CD4-positive, alpha-beta T cell treated with Interleukin-15 for 4 hours (primary cell): ENCODE results near the gene SNAP25.

Experiments used
- DNase-seq: peaks from one replicate; pipeline ENCODE4 v3.0.0-alpha.2; 2020; ENCODE audit warnings: low spot score

SNAP25 gene

GRCh38 chr20:10332656-10333415 is 114.2 kb downstream of the SNAP25 start:
- DNase-seq: no peak

GRCh38 chr20:10336959-10337729 is 118.5 kb downstream of the SNAP25 start:
- no peak for DNase-seq

DNA sequence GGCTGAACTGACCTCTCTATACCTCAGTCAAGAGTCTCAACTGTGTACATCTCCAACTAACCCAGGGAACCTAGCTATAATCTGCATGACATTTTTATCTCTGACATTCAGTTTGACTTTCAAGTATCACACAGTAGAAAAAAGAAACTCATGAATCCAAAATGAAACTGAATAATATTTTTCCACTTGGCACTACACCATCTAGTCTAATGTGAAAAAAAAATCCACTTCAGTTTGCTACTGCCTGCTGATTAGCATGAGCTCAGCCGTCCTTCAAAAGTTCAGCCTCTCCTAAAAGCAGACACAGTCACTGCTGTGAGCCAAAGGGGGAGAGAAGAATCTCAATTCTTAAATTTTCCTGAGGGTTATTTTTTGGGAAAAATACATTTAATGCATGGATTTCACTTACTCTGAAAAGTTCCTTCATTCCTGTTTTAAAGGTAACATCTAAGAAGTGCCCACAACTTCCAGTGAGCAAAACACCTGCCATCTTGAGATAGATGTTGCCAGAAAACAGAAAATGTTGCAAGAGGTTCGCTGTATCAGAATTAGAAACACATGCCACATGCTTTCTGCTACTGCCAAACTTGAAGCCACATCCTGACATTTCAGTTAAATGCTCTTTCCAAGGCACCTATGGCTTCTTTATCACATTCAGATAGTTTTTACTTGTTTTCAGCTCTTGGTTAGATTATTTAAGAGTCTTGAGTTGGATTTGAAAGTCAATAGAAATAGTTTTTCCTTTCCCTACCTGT is 120.0 kb downstream of the SNAP25 start:
- DNase-seq: no peak

GRCh38 chr20:10339609-10340008 is 121.0 kb downstream of the SNAP25 start:
- DNase-seq: no peak

DNA sequence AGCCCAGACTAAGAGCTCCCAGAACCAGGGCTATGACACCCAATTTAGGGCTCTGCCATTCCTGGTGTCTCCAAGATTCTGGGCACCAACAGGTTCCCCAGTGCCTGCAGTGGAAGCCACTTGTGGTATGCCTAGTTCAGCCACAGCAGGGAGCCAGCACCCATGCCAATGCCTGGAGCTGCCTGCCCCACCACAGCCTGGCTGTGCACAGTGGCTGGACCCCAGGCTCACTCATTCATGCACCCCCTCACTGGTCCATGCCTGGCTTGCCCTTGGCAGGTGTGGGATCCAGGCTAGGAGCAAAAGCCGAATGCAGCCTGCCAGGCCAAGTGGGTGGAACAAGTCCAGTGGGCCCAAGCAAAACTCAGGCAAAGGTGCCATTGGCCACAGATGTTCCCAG is 123.5 kb downstream of the SNAP25 start:
- DNase-seq: no peak

DNA sequence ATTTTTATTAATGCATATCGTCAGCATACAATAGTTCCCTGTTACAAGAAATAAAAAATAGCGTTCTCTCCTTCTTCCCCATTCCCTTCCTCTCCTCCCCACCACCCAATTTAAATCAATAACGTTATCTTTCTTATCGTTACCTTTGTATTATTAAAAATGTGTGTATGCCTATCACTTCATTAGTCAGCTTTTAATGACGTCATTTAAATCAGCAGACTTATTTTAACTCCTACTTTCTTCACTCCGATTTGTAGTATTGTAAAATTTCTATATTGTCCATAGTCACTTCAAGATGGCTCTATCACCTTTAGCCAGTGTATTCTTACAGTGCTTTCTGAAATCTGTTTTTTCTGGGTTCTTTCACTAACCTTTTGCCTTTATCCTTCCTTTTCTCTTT is 126.3 kb downstream of the SNAP25 start:
- DNase-seq: no peak

DNA sequence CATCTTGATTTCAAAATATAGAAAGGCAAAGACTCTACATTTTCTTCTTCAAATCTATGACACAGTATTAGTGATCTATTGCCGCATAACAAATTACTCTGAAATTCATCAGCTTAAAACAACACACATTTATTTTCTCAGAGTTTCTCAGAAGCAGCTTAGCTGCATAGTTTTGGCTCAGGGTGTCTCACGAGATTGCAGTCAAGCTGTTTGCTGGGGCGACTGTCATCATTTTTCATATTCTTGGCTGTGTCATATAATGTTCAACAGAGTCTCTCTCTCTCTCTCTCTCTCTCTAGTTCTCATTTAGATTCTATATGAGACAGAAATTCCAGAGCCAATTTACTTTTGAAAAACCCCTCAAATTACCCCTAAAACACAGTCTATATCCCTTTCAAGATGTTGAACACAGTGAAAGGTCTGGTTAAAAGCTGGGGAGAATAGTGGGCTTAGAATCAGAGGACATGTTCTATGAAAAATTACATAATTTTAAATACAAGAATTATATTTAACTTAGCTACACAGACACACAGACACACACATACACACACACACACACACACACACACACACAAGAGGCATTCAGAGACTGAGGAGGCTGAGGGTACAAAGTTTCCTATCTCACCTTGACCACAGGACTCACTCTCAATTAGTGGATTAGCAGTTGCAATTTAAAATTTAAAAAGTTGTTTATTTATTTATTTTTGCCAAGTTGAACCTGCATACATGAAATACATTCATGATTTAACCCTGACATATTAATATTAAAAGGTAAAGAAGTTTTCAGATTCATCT is 128.7 kb downstream of the SNAP25 start:
- no peak for DNase-seq

DNA sequence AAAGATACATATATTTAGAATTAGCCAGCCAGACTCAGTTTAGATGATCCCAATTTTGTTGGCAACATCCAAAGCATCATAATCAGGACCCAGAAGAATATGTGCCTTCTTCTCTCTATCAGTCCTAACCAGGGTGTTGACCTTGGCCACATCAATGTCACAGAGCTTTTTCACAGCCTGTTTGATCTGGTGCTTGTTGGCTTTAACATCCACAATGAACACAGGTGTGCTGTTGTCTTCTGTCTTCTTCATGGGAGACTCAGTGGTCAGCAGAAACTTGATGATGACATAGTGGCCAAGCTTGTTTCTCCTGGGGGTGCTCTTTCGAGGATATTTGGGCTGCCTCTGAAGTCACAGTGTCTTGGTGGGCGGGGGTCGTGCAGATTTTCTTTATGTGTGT is 130.5 kb downstream of the SNAP25 start:
- DNase-seq: no peak

DNA sequence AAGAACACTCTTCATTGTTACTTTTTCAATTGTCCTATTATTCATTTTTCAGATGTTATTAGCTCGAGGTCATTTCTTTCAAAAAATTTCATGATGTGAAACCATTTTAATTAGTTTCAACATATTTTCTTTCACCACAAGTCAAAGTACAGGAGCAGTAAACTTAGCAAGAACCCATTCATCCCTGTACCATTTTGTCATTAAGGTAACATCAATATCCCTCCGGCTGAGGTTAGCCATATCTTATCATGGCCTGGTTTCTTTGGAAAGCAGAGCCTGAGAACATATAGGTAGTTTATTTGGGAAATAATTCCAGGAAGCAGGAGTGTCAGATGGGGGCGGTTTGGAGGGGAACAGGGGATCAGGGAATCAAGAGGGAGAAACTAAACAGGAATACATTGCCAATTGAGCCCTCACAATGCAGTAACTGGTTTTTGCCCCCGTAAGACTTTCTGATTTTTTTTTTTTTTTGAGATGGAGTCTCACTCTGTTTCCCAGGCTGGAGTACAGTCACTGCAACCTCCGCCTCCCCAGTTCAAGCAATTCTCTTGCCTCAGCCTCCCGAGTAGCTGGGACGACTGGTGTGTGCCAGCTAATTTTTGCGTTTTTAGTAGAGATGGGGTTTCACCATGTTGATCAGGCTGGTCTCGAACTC is 131.7 kb downstream of the SNAP25 start:
- DNase-seq: no peak

DNA sequence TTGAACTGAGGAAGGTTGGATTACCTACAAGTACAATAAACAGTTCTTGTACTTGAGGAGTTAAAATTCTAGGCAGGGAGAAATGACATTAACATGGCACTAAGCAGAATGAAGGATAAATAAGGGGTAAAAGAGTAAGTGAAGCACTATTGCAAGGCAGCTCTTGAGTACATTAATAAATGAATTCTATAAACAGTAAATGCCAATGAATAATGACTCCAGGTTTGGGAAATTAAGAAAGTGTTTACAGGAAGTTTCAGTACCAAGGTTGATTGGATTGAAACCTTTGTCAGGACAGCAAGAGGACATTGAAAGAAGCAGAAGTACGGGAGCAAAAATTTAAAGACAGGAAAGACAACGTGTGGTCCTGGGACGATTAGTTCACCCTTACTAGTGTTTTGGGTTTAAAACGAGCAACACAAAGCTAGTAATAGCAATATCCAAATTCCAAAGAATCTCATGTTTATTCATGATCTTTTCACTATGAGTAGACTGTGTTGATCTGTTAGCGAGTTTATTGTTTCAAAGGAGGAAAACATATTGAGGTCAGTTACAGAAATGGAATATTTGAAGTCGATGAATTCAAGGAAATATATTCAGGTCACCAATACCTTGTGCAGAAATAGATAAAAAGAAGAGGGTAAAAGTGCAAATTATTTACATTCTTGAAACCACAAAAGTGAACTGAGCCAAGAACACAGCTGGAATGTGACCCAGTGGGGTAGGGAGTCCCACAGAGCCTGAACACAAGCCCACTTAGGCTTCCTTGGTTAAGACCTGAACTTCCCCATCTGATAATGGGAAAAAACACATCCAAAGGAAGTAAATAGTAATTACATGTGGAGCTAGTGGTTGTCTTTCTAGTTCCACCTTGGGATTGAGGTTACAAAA is 134.5 kb downstream of the SNAP25 start:
- DNase-seq: no peak

DNA sequence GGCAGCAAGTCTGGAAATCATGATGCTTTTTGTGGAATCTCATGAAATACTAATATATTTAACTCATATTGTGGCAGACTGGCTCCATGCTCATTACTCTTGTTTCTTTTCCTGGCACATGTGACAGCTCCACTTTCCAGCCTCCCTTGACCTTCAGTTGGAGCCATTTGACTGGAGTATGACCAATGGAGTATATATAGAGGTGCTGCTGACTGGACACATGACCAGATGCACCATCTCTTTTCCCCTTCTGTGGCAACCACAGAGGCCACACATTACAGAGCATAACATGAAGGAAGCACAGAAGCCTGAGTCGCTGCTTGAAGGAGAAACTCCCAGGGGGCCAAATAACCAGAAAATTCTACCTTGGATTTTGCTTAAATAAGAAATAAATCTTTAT is 138.0 kb downstream of the SNAP25 start:
- DNase-seq: no peak
